Calu3 (cell line): ENCODE data around the gene DYNC1I1. TPM values are rescaled to one million over a fixed set of nuclear protein-coding genes. Genes with fewer than 3 reads are reported as not detected.

Source experiments
- BruUV-seq: library from RNA; stranded (reverse); fragments of 400-500 nt; replicated peaks from 2 replicates; lab custom pipeline; 2021; lab: Mats Ljungman, UMichigan
- CTCF ChIA-PET: fragments of 300-600 bp; sonication (Branson Sonifier 250); formaldehyde crosslinking; loops from one replicate; lab custom pipeline; 2022; ENCODE audit warnings: antibody characterized with exemption; lab: Charles Lee
- DNase-seq: peaks from one replicate; pipeline ENCODE4 v3.0.0; 2022
- H3K27ac Mint-ChIP-seq: one replicate; pipeline ENCODE4 v1.8.0; 2022; ENCODE audit warnings: mixed read lengths; ENCODE audit not compliant: unreplicated experiment
- H3K27me3 Mint-ChIP-seq: one replicate; pipeline ENCODE4 v1.8.0; 2022; ENCODE audit warnings: mixed read lengths; ENCODE audit not compliant: unreplicated experiment
- H3K36me3 Mint-ChIP-seq: one replicate; pipeline ENCODE4 v1.8.0; 2022; ENCODE audit warnings: mild to moderate bottlenecking, moderate library complexity, mixed read lengths; ENCODE audit not compliant: insufficient read depth, unreplicated experiment
- H3K4me1 Mint-ChIP-seq: one replicate; pipeline ENCODE4 v1.8.0; 2022; ENCODE audit warnings: mild to moderate bottlenecking, low read depth, mixed read lengths; ENCODE audit not compliant: unreplicated experiment
- H3K4me3 Mint-ChIP-seq: one replicate; pipeline ENCODE4 v1.8.0; 2022; ENCODE audit warnings: mild to moderate bottlenecking, low read depth, moderate library complexity, mixed read lengths; ENCODE audit not compliant: unreplicated experiment
- H3K9me3 Mint-ChIP-seq: one replicate; pipeline ENCODE4 v1.8.0; 2022; ENCODE audit warnings: low read depth, mixed read lengths; ENCODE audit not compliant: unreplicated experiment
- CTCF ChIP-seq: fragments of 200-600 bp; IDR thresholded peaks from one replicate; pipeline ENCODE4 v1.8.0; 2022; ENCODE audit warnings: antibody characterized with exemption; ENCODE audit not compliant: unreplicated experiment
- intact Hi-C: fragments of 100-400 bp; cut with micrococcal nuclease; formaldehyde crosslinking; loops from one replicate; pipeline ENCODE4 v1.10.0; 2022; ENCODE audit not compliant: unreplicated experiment
- total RNA-seq: library from RNA; stranded (reverse); gene quantifications from 2 replicates; pipeline ENCODE4 v1.2.3, GENCODE V29; 2022

The DYNC1I1 gene
- total RNA-seq, 1 experiment from 2014 or later = 0.73 TPM

DNA sequence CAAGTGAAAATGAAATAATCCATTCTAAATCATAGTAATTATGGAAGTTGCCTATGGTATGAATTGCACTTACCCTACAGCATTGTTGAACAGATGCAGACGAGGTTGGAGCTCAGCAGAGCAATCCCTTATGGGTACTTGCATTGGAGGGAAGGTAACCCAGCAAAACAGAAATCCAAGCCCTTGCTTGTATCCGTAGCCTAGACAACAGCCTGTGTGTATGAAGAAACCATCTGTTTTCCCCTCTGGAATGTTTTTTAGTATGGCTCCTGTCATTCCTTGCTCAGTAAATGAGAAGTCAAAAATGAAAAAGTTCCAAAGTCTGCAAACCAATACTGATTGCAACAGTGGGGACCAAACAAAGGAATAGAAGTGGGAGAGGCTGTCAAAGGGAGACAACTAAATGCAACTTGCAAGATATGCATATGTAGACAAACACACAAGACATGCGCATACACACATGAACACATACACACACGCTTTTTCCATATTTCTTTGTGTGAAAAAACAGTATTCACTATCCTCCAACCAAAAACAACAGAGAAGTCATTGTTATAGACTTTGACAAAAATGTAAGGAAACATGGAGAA, 260.8 kb downstream of the DYNC1I1 start:
- Mint-ChIP-seq H3K27ac (no peak overlapping the region), H3K27me3 (no peaks in the 10 kb centered on the region)
- TF ChIP-seq CTCF = no peak

DNA sequence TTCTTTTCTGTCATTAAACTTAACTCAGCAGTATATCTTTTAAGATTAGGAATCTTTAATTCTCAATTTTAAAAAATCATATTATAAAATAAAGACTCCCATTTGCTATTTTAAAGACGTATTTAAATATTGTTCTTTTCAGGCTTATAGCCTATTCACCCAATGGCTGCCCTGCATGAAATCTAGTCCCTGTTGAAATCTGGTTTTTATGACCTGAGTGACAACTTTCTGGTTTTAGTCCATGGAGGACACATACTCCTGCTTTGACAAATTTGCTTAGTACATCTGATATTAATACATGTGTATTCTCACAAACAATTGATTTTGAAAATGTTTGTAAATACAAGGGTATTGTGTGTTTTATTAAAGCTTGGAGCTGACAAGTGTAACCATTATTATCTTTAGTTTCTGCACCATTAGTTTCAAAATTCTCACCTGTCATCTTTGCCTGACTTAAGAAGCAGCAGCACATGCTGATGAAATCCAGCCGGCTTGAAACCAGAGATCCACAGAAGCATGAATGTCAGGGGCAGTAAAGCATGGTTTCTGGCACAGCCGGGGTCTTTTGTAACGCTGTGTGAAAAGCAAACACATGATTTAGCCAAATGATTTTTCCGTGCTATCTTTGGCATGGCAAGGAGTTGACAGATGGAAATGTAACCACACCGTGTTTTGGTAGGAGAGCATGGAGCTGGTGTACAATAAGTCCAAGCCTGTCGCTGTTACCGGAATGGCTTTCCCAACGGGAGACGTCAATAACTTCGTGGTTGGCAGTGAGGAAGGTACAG, 262.8 kb downstream of the DYNC1I1 start:
- Mint-ChIP-seq H3K9me3 (no peaks in the 10 kb centered on the region), H3K27ac (no peak overlapping the region), H3K27me3 (no peaks in the 10 kb centered on the region), H3K36me3 (no peaks in the 10 kb centered on the region), H3K4me1 (no peaks in the 10 kb centered on the region), H3K4me3 (no peak overlapping the region)
- no peak for TF ChIP-seq CTCF
- intact Hi-C loops = no loop called here
- no TSS peak for BruUV-seq
- CTCF ChIA-PET = no interaction called here
- no peak for DNase-seq

More for the DNA sequence above, 260.8 kb downstream of the DYNC1I1 start:
- H3K4me3 Mint-ChIP-seq = no peak overlapping the region
- BruUV-seq = no TSS peak
- no peaks in the 10 kb centered on the region for H3K9me3 Mint-ChIP-seq
- H3K4me1 Mint-ChIP-seq = no peaks in the 10 kb centered on the region
- CTCF ChIA-PET = no interaction called here
- intact Hi-C loops = no loop called here
- DNase-seq = no peak
- no peaks in the 10 kb centered on the region for H3K36me3 Mint-ChIP-seq

DNA sequence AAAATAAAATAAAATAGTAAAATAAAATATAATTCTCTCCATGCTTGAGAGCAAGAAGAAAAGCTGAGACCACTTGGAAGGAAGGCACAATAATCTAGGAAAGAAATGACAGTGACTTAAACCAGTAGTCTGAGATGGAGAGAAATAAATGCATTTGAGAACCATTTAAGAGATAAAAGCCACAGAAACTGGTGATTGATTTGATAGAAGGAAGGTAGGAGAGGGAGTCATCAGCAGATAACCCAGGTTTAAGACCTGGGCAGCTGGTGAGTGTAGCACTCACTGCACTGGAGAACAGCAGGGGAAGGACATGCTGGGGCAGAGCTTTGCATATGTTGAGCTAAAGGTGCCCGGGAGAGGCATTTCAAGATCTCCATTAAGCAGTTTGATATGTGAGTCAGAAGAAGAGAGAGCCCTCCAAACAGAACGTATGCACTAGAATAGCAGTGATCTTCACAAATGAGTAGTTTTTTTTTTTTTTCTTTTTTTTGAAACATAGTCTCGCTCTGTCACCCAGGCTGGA, 268.0 kb downstream of the DYNC1I1 start:
- no peak for DNase-seq
- intact Hi-C loops = no loop called here
- Mint-ChIP-seq H3K27me3 (no peaks in the 10 kb centered on the region), H3K27ac (no peak overlapping the region), H3K4me3 (no peak overlapping the region), H3K9me3 (no peaks in the 10 kb centered on the region), H3K36me3 (no peaks in the 10 kb centered on the region), H3K4me1 (no peaks in the 10 kb centered on the region)
- TF ChIP-seq CTCF = no peak
- CTCF ChIA-PET = no interaction called here
- no TSS peak for BruUV-seq

- Mint-ChIP-seq H3K36me3 (no peaks in the 10 kb centered on the region), H3K9me3 (no peaks in the 10 kb centered on the region), H3K27me3 (no peaks in the 10 kb centered on the region), H3K4me3 (no peak overlapping the region), H3K4me1 (no peaks in the 10 kb centered on the region), H3K27ac (no peak overlapping the region)
- intact Hi-C loops = no loop called here
- DNase-seq = no peak
- TF ChIP-seq CTCF = no peak
- no TSS peak for BruUV-seq
- CTCF ChIA-PET = no interaction called here
Observed at GRCh38 chr7:96041171-96041570, 268.8 kb downstream of the DYNC1I1 start.
